HG02852 (cell line): ENCODE measurements around the gene ESYT3.
"Not testable (repeated sequence)": the region's sequence is repeated elsewhere in the genome, so short reads cannot be mapped to it uniquely, and the experiment has no call there.

Experiments used
- ATAC-seq: cut with Tn5 transposase; IDR thresholded peaks from one replicate; pipeline ENCODE4 v1.9.1; 2021; ENCODE audit warnings: mild to moderate bottlenecking, moderate library complexity; ENCODE audit not compliant: unreplicated experiment

Gene ESYT3

DNA sequence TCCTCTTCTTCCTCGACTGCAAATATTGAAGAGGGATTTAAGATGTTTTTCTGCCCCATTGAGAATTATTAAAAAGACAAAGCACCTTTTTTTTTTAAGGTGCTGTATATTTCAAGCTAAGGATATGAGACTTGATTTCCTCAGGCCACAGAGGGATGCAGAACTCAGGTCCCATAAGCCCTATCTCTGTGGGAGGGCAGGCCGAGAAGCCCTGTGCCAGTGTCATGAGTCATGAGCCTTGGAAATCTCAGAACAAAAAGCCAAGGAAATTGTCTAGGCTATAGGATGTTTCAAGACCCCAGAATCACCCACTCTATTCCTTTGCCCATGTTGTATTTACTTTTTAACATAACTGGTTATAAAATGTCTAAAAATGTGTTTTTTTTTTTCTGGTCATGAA lies 7.3 kb downstream of the ESYT3 start:
- no peak for ATAC-seq

DNA sequence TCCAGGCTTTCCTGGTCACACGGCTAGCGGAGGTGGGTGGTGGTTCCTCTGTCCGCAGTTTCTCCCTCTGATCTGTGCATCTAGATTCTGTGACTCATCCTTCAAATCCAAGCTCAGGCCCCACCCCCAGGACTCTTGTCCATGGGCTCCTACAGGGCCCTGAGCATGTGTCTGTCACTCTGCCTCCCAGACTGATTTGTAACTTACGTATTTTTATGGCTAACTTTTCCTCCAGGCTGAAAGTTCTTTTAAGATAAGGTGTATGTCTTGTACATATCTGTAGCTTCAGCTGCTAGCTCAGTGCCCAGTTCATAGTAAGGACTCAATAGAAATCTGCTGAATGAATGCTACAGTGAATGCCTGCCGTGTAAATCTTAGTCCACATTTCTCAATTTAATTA lies 8.0 kb downstream of the ESYT3 start:
- ATAC-seq: no peak

DNA sequence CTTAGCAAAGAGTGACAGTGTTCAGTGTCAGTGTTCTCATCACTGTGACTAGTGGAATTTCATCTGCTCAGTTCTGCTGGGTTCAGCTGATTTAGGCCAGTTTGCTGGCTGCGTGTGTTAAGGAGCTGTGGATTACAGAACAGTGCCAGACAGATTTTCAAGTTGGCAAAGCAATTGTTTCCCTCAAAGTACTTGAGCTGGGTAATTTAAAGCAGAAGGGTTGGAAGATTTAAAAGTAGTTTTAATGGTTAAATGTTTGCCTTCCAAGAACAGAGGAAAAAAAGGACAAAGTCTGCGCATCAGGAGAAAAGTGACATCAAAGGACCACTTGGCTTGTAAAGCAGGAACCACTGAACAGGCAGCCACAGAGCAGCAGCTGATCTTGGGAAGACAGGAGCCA lies 8.7 kb downstream of the ESYT3 start:
- ATAC-seq: no peak

DNA sequence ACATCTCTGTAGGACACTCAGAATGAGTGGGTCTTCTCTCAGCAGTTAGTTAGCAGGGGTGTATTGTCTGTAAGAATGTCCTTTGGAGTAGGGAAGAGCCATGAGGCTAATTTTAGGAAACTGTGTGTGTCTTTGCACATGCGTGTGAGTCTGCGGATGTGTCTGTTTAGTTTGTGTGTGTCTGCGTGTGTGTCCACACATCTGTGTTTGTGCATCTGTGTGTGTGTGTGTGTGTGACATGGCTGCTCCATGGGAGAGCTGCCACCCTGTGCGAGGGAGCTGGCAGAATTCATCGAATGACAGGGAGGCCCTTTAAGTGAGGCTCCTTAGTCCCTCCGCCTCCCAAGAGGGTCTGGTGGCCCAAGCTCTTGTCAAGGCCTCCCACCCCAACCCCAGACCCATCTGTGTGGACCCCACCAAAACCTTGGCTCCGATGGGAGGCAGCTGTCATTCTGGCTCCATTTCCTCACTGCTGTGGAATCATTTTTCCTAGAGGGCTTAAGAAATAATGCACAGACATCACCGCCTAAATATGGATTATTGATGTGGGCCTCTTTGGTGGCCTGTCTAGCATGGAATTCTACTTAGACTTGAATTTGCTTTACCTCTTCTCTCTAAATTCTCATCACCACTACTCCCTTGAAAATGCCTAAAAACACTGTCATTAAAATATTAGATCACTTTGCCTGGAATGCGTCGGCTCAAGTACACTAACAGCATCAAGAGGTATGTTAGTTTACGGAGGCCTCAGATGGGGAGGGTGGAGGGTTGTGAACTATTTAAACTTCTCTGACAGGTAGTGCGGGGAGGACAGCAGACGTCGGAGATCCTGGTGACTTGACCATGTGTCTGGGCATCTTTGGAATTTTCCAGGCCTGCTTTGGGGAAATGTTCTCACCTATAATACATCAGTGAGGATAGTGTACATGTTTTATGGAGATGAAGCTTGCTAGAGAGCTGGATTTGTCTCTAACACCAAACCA lies 9.4 kb downstream of the ESYT3 start:
- ATAC-seq: no peak

DNA sequence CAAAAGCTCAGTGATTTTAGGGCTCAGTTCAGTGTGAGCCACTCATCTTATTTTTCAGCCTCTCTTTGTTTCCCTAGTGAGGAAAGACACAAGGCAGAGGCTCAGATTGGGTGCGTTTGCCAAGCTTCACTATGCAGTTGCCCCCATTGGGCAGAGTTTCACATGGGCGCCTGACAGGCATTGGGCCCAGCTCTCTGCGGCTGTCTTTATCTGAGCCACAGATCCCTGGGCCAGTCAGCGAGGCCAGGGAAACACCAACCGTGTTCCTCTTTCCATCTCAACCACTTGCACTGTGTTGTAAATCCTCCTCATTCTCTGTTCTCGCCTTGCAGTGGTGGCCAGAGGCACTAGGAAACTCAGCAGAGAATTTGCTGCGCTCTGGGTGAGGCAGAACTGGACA lies 10.8 kb downstream of the ESYT3 start:
- no peak for ATAC-seq

DNA sequence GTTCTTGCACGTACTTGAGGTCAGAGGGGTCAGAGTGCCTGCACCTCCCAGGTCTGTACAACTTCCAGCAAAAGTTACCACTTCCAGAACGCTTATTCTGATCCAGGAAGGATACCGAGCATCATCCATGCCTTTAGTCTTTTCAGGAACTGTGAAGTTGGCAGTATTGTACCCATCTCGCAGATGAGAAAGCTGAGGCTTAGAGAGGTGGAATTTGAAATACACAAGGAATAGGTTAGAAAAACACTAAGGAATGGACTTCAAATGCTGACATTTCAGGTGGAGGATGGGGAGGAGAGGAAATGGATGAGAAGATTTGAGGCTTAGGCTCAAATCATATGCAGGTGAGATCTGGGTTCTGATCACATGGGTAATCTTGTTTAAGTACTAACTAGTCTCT lies 11.2 kb downstream of the ESYT3 start:
- ATAC-seq: no peak

DNA sequence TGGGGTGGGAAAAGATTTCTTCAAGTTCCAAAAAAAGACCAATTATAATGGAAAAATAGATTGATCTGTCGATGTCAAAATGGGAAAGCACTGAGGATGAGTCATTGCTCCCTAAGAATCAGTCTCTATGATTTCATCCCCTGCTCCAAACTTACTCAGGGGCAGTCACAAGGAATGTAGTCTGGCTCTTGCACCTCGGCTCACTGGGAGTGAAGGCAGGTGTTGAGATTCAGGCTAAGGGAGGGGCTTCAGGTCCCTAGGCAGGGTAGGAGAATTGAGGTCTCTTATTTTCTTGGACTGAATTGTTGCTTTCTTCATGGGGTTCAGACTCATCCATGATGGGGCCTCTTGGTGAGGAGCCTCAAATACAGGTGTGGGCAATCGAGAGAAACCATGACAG lies 14.2 kb downstream of the ESYT3 start:
- no peak for ATAC-seq

DNA sequence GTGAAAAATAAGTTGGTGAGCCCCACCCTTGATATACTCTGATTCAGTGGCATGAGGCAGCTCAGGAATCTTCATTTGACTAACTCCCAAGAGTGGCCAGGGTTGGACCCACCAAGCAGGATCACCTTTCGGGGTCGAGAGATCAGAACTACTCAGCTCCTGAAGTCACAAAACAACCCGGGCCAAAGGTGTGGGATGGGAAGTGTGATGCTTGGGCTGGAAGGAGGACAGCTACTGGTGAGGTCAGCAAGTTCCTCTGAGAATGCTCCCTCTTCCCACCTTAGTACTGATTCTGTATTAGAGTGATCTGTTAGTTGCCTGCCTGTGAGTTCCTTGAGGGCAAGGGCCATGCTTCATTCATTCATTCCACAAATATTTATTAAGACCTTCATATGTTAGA lies 15.1 kb downstream of the ESYT3 start:
- no peak for ATAC-seq

DNA sequence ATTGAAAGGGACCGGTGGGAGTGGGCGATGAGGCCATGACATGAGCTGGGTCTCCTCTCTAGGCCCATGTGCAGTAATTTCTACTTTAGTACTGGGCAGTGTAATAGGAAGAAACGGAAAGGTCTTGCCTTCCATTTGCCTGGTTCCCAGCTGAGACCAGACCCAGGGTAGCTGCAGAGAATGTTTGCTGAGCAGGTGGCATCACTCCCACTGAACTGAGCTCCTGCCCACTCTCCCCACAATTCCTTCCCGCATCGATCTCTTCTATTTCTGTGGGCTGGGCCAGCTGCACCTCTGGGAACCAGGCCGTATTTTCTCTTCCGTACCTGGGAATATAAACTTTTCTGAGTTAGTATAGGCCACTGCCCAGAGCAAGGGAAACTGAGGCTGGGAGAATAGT lies 15.8 kb downstream of the ESYT3 start:
- no peak for ATAC-seq

DNA sequence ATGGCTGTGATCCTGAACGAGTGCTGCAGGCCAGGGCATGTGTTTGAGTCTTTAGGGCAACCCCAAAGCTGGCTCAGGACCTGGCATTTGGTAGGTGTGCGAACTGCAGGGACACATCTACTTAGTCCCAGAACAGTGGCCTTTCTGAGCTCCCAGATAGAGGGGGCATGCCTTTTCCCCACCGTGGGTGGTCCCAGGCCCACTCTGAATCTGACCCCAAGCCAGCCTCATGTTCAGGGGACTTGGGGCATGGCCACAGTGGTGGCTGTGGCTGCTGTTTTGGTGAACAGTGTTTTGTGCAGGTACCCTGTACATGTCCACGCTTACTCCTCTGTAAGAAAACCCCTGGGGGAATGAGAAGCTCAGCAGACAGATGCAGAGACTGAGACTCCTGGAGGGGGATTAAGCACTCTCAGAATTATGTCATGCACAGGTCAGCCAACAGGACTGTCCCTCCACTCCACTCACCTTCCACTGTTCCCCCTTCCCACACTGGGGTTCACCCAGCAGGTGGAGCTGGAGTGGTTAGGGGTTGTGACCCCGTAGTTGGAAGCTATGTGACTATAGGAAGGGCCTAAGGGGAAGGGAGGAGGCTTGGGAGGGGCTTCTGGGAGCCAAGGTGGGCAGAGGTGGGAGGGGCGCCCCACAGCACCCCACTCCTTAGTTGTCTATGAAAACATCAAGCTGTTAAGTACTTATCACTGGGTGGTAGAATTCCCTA lies 16.4 kb downstream of the ESYT3 start:
- ATAC-seq: no peak

DNA sequence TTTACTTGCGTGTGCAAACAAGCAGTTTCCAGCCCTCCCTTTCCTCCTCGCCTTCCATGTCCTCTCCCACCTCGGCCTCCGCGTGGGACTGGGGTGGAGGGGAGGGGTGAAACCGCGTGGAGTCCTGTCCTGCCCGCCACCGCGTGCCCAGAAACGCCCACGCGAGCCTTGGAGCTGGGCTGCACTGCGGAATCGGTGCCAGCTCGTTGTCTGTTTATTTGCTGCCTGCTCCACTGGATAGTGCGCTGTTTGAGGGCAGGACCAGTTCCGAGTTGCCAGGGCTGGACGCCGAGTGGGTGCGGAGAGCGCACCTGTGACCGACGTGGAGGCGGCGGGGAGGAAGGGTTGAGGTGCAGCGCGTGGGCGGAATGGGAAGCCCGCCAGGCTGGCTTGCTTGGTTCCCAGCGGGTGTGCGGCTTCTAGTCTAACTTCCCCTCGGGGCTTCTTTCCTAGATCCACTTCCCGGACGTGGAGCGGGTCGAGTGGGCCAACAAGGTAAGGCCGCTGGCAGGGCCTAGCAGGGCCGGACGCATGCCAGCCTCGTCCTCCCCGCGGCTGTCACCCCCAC lies 17.3 kb downstream of the ESYT3 start:
- no peak for ATAC-seq

DNA sequence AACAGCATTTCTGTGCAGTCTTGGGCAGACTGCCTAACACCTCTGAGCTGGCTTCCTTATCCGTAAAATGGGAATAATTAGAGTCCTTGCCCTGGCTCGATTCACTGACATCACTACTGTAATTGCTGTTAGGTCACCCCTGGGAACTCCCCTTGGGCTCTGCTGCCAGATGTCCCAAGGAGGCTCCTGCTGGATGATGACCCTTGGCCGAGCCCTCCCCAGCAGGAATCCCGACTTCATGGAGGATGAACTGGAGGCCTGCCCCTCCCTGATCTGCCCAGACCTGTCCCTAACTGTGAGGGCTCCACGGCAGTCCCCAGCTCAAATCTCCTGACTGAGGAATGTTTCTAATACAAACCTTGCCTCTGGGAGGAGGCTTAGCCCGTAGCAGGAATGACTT lies 18.0 kb downstream of the ESYT3 start:
- no peak for ATAC-seq

DNA sequence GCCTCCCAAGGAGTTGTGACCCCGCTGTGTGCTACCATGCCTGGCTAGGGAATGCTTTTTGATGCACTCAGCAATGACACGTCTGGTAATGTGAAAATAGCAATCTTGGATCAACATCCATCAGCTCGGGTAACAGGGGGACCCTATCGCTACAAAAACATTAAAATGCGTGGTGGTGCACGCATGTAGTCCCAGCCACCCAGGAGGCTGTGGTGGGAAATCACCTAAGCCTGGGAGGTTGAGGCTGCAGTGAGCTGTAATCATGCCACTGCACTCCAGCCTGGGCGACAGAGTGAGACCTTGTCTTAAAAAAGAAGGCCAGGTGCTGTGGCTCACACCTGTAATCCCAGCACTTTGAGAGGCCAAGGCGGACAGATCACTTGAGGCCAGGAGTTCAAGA lies 19.5 kb downstream of the ESYT3 start:
- not testable (repeated sequence) for ATAC-seq

DNA sequence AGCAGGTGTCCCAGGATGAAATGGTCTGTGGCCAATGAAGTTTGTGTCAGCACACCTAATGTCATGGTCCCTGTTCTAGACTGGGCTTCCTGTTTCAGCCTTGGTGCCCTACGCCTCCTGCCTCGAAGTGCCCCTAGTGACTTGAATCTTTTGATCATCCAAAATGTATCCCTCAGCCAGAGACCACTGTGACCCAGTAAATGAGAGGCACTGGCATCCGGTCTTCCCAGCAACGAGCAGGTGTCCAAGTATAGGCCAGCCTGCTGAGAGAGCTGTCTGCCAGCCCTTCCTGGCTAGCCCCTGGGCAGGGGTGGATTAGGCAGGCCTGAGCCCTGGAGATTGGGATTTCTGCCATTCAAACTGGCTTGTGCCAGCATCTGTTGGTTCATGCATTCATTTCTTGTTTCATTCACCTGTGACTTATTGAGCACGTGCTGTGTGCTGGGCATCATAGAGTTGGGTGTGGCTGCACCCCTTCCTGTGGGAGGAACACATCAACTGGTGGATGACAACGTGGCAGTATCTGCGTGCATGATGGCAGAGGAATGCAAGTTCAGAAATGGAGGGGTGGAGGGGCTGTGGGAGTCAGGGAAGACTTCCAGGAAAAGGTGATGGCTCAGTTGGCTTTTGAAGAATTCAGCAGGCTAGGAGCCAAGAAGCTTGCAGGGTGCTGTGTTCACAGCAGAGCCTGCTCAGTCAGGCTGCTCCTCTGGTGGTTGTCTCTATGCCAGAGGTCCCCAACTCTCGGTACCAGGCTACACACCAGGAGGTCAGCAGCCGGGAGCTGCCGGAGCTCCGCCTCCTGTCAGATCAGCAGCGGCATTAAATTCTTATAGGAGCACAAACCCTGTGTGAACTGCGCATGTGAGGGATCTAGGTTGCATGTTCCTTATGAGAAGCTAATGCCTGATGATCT lies 21.6 kb downstream of the ESYT3 start:
- no peak for ATAC-seq

DNA sequence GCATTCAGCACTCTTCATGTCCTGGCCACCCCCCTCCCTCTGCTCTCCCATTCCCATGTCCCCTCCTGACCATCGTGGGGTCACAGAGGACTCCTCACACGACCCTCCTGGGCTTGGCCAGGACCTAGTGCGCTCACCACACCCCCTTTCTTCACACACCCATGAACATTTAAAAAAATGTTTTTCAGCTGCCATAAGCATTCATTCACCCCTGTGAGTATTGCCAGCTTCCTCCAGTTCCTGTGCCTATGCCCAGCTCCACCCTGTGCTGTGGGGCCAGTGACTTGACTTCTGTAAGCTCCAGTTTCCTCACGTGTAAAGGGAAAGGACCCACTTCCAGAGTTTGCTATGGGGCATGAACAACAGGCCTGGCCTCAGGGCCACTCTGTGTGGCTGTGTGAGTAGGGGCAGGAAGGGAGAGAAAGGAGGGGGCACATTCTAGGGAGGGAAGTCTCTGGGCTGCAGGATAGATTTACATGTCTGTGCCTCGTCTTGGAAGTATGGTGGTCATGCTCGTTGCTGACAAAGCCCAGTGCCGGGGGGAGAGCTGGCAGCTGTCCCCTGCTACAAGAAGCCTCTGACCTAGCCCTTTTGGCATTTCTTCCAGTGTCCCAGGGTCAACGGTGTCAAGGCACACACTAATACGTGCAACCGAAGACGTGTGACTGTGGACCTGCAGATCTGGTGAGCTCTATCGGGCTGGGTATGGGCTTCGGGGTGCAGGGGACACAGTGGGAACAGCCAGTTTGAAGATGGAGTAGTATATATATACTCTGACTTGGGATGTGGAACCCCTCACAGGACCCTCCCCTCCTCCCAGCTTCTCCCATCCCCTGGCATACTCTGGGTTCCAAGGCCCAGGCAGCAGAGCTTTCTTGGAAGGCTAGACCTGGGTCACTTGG lies 22.8 kb downstream of the ESYT3 start:
- ATAC-seq: no peak

DNA sequence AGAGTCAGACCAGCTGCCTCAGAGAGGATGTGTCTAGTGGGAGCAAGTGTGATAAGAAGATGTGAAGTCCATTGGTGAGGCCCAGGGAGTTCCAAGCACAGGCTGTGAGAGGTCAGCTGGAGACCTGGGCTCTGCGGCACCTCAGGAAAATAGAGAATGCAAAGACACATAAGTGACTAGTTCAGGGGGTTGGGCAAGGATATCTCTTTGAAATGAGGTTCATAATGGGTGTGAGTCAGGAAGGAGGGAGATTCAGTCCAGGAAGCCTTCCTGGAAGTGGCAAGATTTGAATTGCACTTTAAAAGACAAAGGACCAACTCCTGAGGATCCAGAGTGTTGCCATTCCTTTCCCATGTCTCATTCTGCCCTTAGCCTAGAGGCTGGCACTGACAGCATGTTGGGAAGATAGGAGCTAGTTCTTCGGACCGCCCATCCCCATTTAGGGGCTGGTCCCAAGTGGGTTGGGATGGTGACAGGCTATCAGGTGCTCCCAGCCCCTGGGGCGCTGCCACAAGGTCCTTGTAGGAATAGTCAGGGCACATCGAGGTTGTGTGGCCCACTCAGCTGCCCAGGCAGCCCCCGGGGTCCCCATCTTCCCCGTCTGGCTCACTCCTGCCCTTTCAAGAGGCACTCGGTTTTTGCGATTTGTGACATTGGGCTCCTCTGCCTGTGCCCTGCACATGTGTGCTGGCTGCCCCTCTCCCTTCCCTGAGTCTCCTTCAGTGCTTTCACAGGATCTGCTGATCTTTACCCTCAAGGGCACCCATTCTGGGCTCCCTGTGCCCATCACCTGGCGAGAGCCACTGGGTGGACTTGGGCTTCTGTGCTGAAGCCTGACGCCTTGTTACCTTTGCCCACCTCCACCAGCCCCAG lies 23.7 kb downstream of the ESYT3 start:
- ATAC-seq: no peak

DNA sequence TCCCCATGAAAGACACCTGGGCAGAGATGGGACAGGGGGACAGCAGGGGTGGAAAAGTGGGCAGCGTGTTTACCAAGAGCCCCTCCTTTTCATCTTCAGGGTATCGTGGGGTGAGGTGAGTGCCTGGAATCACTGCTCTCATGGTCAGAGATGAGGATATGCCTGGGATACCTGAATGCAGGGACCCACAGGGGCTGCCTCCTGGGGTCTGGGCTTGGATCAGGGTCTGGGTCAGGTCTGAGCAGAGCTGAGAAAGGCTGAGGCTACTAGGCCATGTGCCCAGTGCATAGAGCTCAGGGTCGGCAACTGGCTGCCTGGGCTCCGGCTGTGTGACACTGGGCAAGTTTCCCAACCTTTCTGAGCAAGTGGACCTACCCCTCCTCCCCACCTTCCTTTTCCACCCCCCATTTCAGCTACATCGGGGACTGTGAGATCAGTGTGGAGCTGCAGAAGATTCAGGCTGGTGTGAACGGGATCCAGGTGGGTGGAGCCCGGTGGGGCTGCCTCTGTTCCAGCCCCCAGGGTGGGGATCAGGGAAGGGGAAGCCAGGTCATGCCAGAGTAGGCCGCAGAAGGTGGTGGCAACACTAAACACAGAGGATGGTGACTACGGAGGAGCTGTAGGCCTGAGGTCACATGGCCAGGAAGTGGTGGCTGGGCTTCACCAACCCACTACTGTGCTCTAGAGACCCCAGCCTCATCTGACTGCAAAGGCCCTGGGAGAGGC lies 24.5 kb downstream of the ESYT3 start:
- ATAC-seq: no peak
